Measurements from ENCODE around the gene RNF113B. TPM values are rescaled to one million over a fixed set of nuclear protein-coding genes. Genes with fewer than 3 reads are reported as not detected.

The RNF113B gene
- polyA plus RNA-seq, 1 donor (not counting 4 experiments of a cell fraction or from before 2014, with no cell fraction given): not detected

DNA sequence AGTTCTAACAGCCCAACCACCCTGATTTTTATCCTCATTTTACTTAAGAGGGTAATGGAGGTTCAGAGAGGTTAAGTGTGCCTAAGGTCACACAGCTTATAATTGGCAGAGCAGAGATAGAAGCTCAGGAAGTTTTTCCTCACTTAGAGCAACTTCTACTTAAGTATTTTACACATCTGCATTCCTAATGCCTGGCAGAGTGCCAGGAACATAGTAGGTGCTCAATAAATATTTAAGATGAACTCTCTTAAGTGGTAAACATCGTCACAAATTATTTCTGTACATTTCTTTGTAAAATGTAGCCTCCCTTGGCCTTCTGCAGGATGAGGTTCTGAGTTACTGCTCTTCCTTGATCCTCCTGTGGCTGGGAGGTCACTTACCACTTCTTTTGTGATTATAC, 19.5 kb downstream of the RNF113B start:
- H3K9me3 ChIP-seq (ENCODE audit: control insufficient read depth, low read depth, low read length): no peaks in the 10 kb centered on the region
- H3K9me1 ChIP-seq (ENCODE audit: control insufficient read depth, extremely low read depth, insufficient read depth, low read length): no peaks in the 10 kb centered on the region
- H3K4me3 ChIP-seq (ENCODE audit: control insufficient read depth in 2 of 3, extremely low read depth in 1 of 3, insufficient read depth in 2 of 3, low read depth in 1 of 3, low read length in 3 of 3): no peak overlapping the region
- no peak for TF ChIP-seq EZH2 (IDR thresholded peaks at IDR 0.05; ENCODE audit: low read length)
- TF ChIP-seq, protein P1, sequence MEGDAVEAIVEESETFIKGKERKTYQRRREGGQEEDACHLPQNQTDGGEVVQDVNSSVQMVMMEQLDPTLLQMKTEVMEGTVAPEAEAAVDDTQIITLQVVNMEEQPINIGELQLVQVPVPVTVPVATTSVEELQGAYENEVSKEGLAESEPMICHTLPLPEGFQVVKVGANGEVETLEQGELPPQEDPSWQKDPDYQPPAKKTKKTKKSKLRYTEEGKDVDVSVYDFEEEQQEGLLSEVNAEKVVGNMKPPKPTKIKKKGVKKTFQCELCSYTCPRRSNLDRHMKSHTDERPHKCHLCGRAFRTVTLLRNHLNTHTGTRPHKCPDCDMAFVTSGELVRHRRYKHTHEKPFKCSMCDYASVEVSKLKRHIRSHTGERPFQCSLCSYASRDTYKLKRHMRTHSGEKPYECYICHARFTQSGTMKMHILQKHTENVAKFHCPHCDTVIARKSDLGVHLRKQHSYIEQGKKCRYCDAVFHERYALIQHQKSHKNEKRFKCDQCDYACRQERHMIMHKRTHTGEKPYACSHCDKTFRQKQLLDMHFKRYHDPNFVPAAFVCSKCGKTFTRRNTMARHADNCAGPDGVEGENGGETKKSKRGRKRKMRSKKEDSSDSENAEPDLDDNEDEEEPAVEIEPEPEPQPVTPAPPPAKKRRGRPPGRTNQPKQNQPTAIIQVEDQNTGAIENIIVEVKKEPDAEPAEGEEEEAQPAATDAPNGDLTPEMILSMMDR (optimal IDR thresholded peaks at IDR 0.05 in 1 of 3, IDR thresholded peaks at IDR 0.05 in 1 of 3, conservative IDR thresholded peaks at IDR 0.05 in 1 of 3; ENCODE audit: extremely low read depth in 1 of 3, insufficient read depth in 2 of 3, low read length in 3 of 3): no peak
- no peak overlapping the region for H3K27ac ChIP-seq (ENCODE audit: control insufficient read depth, insufficient read depth, low read length)
- H3K4me1 ChIP-seq (ENCODE audit: control insufficient read depth, extremely low read depth, insufficient read depth, low read length): no peaks in the 10 kb centered on the region
- H3K9ac ChIP-seq (ENCODE audit: control insufficient read depth, extremely low read depth, insufficient read depth, low read length): no peak overlapping the region
- no peaks in the 10 kb centered on the region for H3K36me3 ChIP-seq (ENCODE audit: control insufficient read depth in 2 of 2, extremely low read depth in 1 of 2, insufficient read depth in 2 of 2, low read length in 2 of 2)
- FAIRE-seq (no peak), DNase-seq (ENCODE audit: low read depth, low spot score) (no peak)
- no peaks in the 10 kb centered on the region for H3K27me3 ChIP-seq (ENCODE audit: control insufficient read depth, extremely low read depth, insufficient read depth, low read length)
- H3K79me2 ChIP-seq (ENCODE audit: control insufficient read depth, insufficient read depth, low read length): no peaks in the 10 kb centered on the region
- H4K20me1 ChIP-seq (ENCODE audit: control insufficient read depth, extremely low read depth, insufficient read depth, low read length): no peaks in the 10 kb centered on the region
- H3K4me2 ChIP-seq (ENCODE audit: control insufficient read depth, extremely low read depth, insufficient read depth, low read depth, low read length): no peak overlapping the region
- dilution Hi-C loops (cut with MboI; ENCODE audit: extremely low pct_ligation_motif_present, low sequenced_read_pairs): no loop called here
- H2AFZ ChIP-seq (ENCODE audit: control insufficient read depth, low read length): no peak overlapping the region

DNA sequence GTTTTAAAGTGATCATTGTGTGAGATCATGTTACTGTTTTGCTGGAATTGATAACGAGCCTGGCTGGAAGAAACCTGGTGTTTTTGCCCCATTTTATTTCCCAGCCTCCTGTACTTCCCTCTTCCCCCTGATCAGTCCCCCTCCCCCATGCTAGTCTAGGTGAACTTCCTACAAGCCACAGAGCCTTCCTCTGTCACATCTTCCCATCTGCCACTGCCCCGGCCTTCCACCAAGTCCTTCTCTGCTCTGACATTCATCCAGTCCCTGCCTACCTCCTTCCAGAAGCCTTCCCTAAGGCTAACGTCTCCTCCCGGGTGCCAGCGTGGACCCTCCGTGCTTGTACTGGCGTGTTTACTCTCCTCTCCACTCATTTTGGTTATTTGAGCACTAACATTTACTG, 19.9 kb downstream of the RNF113B start:
- Histone ChIP-seq H3K4me1 (ENCODE audit: control insufficient read depth, extremely low read depth, insufficient read depth, low read length) (no peaks in the 10 kb centered on the region), H3K4me3 (ENCODE audit: control insufficient read depth in 2 of 3, extremely low read depth in 1 of 3, insufficient read depth in 2 of 3, low read depth in 1 of 3, low read length in 3 of 3) (no peak overlapping the region), H3K4me2 (ENCODE audit: control insufficient read depth, extremely low read depth, insufficient read depth, low read depth, low read length) (no peak overlapping the region), H4K20me1 (ENCODE audit: control insufficient read depth, extremely low read depth, insufficient read depth, low read length) (no peaks in the 10 kb centered on the region), H3K9me1 (ENCODE audit: control insufficient read depth, extremely low read depth, insufficient read depth, low read length) (no peaks in the 10 kb centered on the region), H3K9ac (ENCODE audit: control insufficient read depth, extremely low read depth, insufficient read depth, low read length) (no peak overlapping the region), H3K9me3 (ENCODE audit: control insufficient read depth, low read depth, low read length) (no peaks in the 10 kb centered on the region), H3K27me3 (ENCODE audit: control insufficient read depth, extremely low read depth, insufficient read depth, low read length) (no peaks in the 10 kb centered on the region), H3K36me3 (ENCODE audit: control insufficient read depth in 2 of 2, extremely low read depth in 1 of 2, insufficient read depth in 2 of 2, low read length in 2 of 2) (no peaks in the 10 kb centered on the region), H3K79me2 (ENCODE audit: control insufficient read depth, insufficient read depth, low read length) (no peaks in the 10 kb centered on the region), H3K27ac (ENCODE audit: control insufficient read depth, insufficient read depth, low read length) (no peak overlapping the region), H2AFZ (ENCODE audit: control insufficient read depth, low read length) (no peak overlapping the region)
- dilution Hi-C loops (cut with MboI; ENCODE audit: extremely low pct_ligation_motif_present, low sequenced_read_pairs): no loop called here
- DNase-seq (ENCODE audit: low read depth, low spot score) (no peak), FAIRE-seq (no peak)
- TF ChIP-seq, protein P1 (optimal IDR thresholded peaks at IDR 0.05 in 1 of 3, IDR thresholded peaks at IDR 0.05 in 1 of 3, conservative IDR thresholded peaks at IDR 0.05 in 1 of 3; ENCODE audit: extremely low read depth in 1 of 3, insufficient read depth in 2 of 3, low read length in 3 of 3): no peak
- no peak for TF ChIP-seq EZH2 (IDR thresholded peaks at IDR 0.05; ENCODE audit: low read length)

All from keratinocyte (primary cell).